Endothelial cell of umbilical vein (primary cell): Measurements from ENCODE around the gene CELA2B.

Experiments
- CTCF ChIP-seq, 2 donors: IDR thresholded peaks; 1 replicate in 1 of 2; 2 replicates in 1 of 2; pipeline ENCODE4 v1.5.1; 2011; ENCODE audit warnings: low read length in 2 of 2, mild to moderate bottlenecking in 2 of 2, moderate library complexity in 2 of 2, control low read depth in 1 of 2, inconsistent platforms in 1 of 2, low read depth in 1 of 2; ENCODE audit not compliant: insufficient read depth in 1 of 2; ENCODE audit errors: extremely low read depth in 1 of 2
- EZH2 ChIP-seq: IDR thresholded peaks from 2 replicates; pipeline ENCODE4 v1.6.1; 2012; ENCODE audit warnings: borderline replicate concordance, low read depth, mild to moderate bottlenecking, moderate library complexity, low read length, inconsistent platforms; ENCODE audit not compliant: severe bottlenecking
- FOS ChIP-seq: IDR thresholded peaks from 2 replicates; pipeline ENCODE4 v1.6.1; 2011; ENCODE audit warnings: mild to moderate bottlenecking, low read length, moderate library complexity, borderline replicate concordance; ENCODE audit not compliant: insufficient read depth
- GATA2 ChIP-seq: IDR thresholded peaks from 2 replicates; pipeline ENCODE4 v1.7.0; 2011; ENCODE audit warnings: low read depth, mild to moderate bottlenecking, moderate library complexity, mixed read lengths, low read length; ENCODE audit not compliant: insufficient read length, insufficient read depth
- MAX ChIP-seq: IDR thresholded peaks from 2 replicates; pipeline ENCODE4 v1.6.1; 2011; ENCODE audit not compliant: insufficient read depth, insufficient read length
- POLR2A ChIP-seq: IDR thresholded peaks from 2 replicates; pipeline ENCODE4 v1.6.1; 2012; ENCODE audit warnings: low read depth, mild to moderate bottlenecking, control low read depth, low read length
- POLR2AphosphoS5 ChIP-seq: IDR thresholded peaks from 2 replicates; pipeline ENCODE4 v1.6.1; 2012; ENCODE audit warnings: low read depth, mild to moderate bottlenecking, control low read depth, low read length, moderate library complexity; ENCODE audit not compliant: insufficient read depth

GRCh38 chr1:15456313-15456954 lies 19.5 kb upstream of the CELA2B start, which contains the start of gene CELA2A:
- TF ChIP-seq CTCF (IDR thresholded peaks at IDR 0.05; ENCODE audit: extremely low read depth in 1 of 2, insufficient read depth in 1 of 2, low read depth in 1 of 2, low read length in 2 of 2) (no peak), EZH2 (no peak), GATA2 (no peak), POLR2A (no peak), POLR2AphosphoS5 (no peak), MAX (no peak), FOS (no peak)
